Caco-2 (cell line): ENCODE measurements around the gene NDST4. TPM values are rescaled to one million over a fixed set of nuclear protein-coding genes. Genes with fewer than 3 reads are reported as not detected.

ENCODE experiments used
- BruUV-seq: library from RNA; stranded (reverse); fragments of 400-500 nt; replicated peaks from 2 replicates; lab custom pipeline; 2021; lab: Mats Ljungman, UMichigan
- CTCF ChIA-PET: fragments of 300-600 bp; sonication (Branson Sonifier 250); formaldehyde crosslinking; loops from one replicate; lab custom pipeline; 2022; ENCODE audit warnings: antibody characterized with exemption; lab: Charles Lee
- POLR2A ChIA-PET: fragments of 300-600 bp; sonication (Branson Sonifier 250); formaldehyde crosslinking; loops from one replicate; lab custom pipeline; 2022; ENCODE audit warnings: antibody characterized with exemption; lab: Charles Lee
- DNase-seq, 2 experiments: peaks; one replicate each; pipeline versions ENCODE4 v3.0.0 to v3.0.0-alpha.2; 2020 to 2022
- H3K27me3 ChIP-seq: replicated peaks from 2 replicates; pipeline ENCODE4 v1.6.0; 2011; ENCODE audit warnings: low read length; ENCODE audit not compliant: control insufficient read depth, insufficient read depth
- H3K36me3 ChIP-seq: 2 replicates; pipeline ENCODE4 v1.5.1; 2011; ENCODE audit warnings: low read length; ENCODE audit not compliant: control insufficient read depth, insufficient read depth
- H3K4me1 ChIP-seq: fragments of 250-450 bp; sonication (Bioruptor Pico); 2 replicates; pipeline ENCODE4 v1.5.1; 2020; ENCODE audit warnings: mild to moderate bottlenecking
- H3K4me3 ChIP-seq: 2 replicates; pipeline ENCODE4 v1.5.1; 2011; ENCODE audit warnings: low read depth, mild to moderate bottlenecking, control low read depth, low read length
- H3K9me3 ChIP-seq: fragments of 250-450 bp; sonication (Bioruptor Pico); 2 replicates; pipeline ENCODE4 v1.5.1; 2020; ENCODE audit warnings: mild to moderate bottlenecking, moderate library complexity
- H3K27ac Mint-ChIP-seq: one replicate; pipeline ENCODE4 v1.8.0; 2022; ENCODE audit warnings: mixed read lengths; ENCODE audit not compliant: unreplicated experiment
- H3K27me3 Mint-ChIP-seq: one replicate; pipeline ENCODE4 v1.8.0; 2022; ENCODE audit warnings: mixed read lengths; ENCODE audit not compliant: insufficient read depth, unreplicated experiment
- H3K36me3 Mint-ChIP-seq: one replicate; pipeline ENCODE4 v1.8.0; 2022; ENCODE audit warnings: mild to moderate bottlenecking, mixed read lengths; ENCODE audit not compliant: insufficient read depth, unreplicated experiment
- H3K4me1 Mint-ChIP-seq: one replicate; pipeline ENCODE4 v1.8.0; 2022; ENCODE audit warnings: low read depth, mixed read lengths; ENCODE audit not compliant: unreplicated experiment
- H3K4me3 Mint-ChIP-seq: one replicate; pipeline ENCODE4 v1.8.0; 2022; ENCODE audit warnings: mild to moderate bottlenecking, moderate library complexity, mixed read lengths; ENCODE audit not compliant: unreplicated experiment
- H3K9me3 Mint-ChIP-seq: one replicate; pipeline ENCODE4 v1.8.0; 2022; ENCODE audit warnings: mixed read lengths; ENCODE audit not compliant: unreplicated experiment
- CTCF ChIP-seq, 2 experiments: fragments of 200-600 bp in 1 of 2; IDR thresholded peaks; 1 replicate in 1 of 2; 2 replicates in 1 of 2; pipeline versions ENCODE4 v1.5.1 to v1.8.0; 2011 to 2022; ENCODE audit warnings: antibody characterized with exemption in 1 of 2, control low read depth in 1 of 2, inconsistent platforms in 1 of 2, low read depth in 1 of 2, low read length in 1 of 2, mild to moderate bottlenecking in 1 of 2, moderate library complexity in 1 of 2; ENCODE audit not compliant: insufficient read depth in 1 of 2, severe bottlenecking in 1 of 2, unreplicated experiment in 1 of 2
- intact Hi-C: fragments of 100-400 bp; cut with micrococcal nuclease; formaldehyde crosslinking; loops from one replicate; pipeline ENCODE4 v1.10.0; 2022; ENCODE audit not compliant: unreplicated experiment
- total RNA-seq: library from RNA; stranded (reverse); gene quantifications from 2 replicates; pipeline ENCODE4 v1.2.3, GENCODE V29; 2022

The NDST4 gene
- total RNA-seq, 1 experiment from 2014 or later: 4.4 TPM

GRCh38 chr4:114883641-114884040 is 229.8 kb downstream of the NDST4 start:
- H3K4me3 ChIP-seq: no peak overlapping the region
- Mint-ChIP-seq H3K27ac (no peak overlapping the region), H3K4me3 (no peak overlapping the region), H3K36me3 (no peaks in the 10 kb centered on the region), H3K9me3 (no peaks in the 10 kb centered on the region), H3K4me1 (no peaks in the 10 kb centered on the region), H3K27me3 (no peaks in the 10 kb centered on the region)
- no peak for TF ChIP-seq CTCF (IDR thresholded peaks at IDR 0.05; ENCODE audit: insufficient read depth in 1 of 2, low read depth in 1 of 2, low read length in 1 of 2, severe bottlenecking in 1 of 2, unreplicated experiment in 1 of 2)
- intact Hi-C loops: no loop called here
- CTCF ChIA-PET: no interaction called here
- H3K27me3 ChIP-seq: no peaks in the 10 kb centered on the region
- H3K9me3 ChIP-seq: no peaks in the 10 kb centered on the region
- POLR2A ChIA-PET: no interaction called here
- no peaks in the 10 kb centered on the region for H3K4me1 ChIP-seq
- no peaks in the 10 kb centered on the region for H3K36me3 ChIP-seq
- no peak for DNase-seq
- BruUV-seq: no TSS peak

- intact Hi-C loops: no loop called here
- no peaks in the 10 kb centered on the region for H3K4me1 ChIP-seq
- H3K27me3 Mint-ChIP-seq: no peaks in the 10 kb centered on the region
- no peaks in the 10 kb centered on the region for H3K4me1 Mint-ChIP-seq
- no peaks in the 10 kb centered on the region for H3K36me3 Mint-ChIP-seq
- TF ChIP-seq CTCF (IDR thresholded peaks at IDR 0.05; ENCODE audit: insufficient read depth in 1 of 2, low read depth in 1 of 2, low read length in 1 of 2, severe bottlenecking in 1 of 2, unreplicated experiment in 1 of 2): no peak
- no peak overlapping the region for H3K4me3 Mint-ChIP-seq
- H3K9me3 Mint-ChIP-seq: no peaks in the 10 kb centered on the region
- no peaks in the 10 kb centered on the region for H3K36me3 ChIP-seq
- H3K4me3 ChIP-seq: no peak overlapping the region
- DNase-seq: no peak
- H3K27ac Mint-ChIP-seq: no peak overlapping the region
- BruUV-seq: no TSS peak
- no peaks in the 10 kb centered on the region for H3K9me3 ChIP-seq
- ChIA-PET POLR2A (no interaction called here), CTCF (no interaction called here)
- H3K27me3 ChIP-seq: no peaks in the 10 kb centered on the region
Measured at GRCh38 chr4:114879916-114880669, 233.3 kb downstream of the NDST4 start.

- intact Hi-C loops: no loop called here
- no peaks in the 10 kb centered on the region for H3K36me3 ChIP-seq
- H3K27me3 Mint-ChIP-seq: no peaks in the 10 kb centered on the region
- no peak overlapping the region for H3K27ac Mint-ChIP-seq
- H3K4me3 Mint-ChIP-seq: no peak overlapping the region
- no TSS peak for BruUV-seq
- no peaks in the 10 kb centered on the region for H3K9me3 Mint-ChIP-seq
- no peak overlapping the region for H3K4me3 ChIP-seq
- DNase-seq: no peak
- H3K4me1 Mint-ChIP-seq: no peaks in the 10 kb centered on the region
- TF ChIP-seq CTCF (IDR thresholded peaks at IDR 0.05; ENCODE audit: insufficient read depth in 1 of 2, low read depth in 1 of 2, low read length in 1 of 2, severe bottlenecking in 1 of 2, unreplicated experiment in 1 of 2): no peak
- no peaks in the 10 kb centered on the region for H3K4me1 ChIP-seq
- H3K9me3 ChIP-seq: no peaks in the 10 kb centered on the region
- CTCF ChIA-PET: no interaction called here
- no peaks in the 10 kb centered on the region for H3K36me3 Mint-ChIP-seq
- H3K27me3 ChIP-seq: no peaks in the 10 kb centered on the region
- POLR2A ChIA-PET: no interaction called here
Measured at GRCh38 chr4:114875630-114876029, 237.8 kb downstream of the NDST4 start.
